K562 (cell line): Measurements from ENCODE around the gene SCT. TPM values are rescaled to one million over a fixed set of nuclear protein-coding genes. Genes with fewer than 3 reads are reported as not detected.
A peak's percentile ranks its signal among the peaks of the same experiment; 100 is the strongest.

ENCODE experiments used
- ATAC-seq: fragments of 200-7000 bp; cut with Tn5 transposase; 3 replicates; pipeline ENCODE4 v1.9.1; 2020; ENCODE audit warnings: moderate library complexity
- BruUV-seq: library from RNA; stranded (reverse); fragments of 400-500 nt; replicated peaks from 2 replicates; lab custom pipeline; 2021; lab: Mats Ljungman, UMichigan
- CTCF ChIA-PET: fragments of 300-600 bp; formaldehyde crosslinking; extraction: SDS; loops from one replicate; lab custom pipeline; 2021; ENCODE audit warnings: low intra/inter-chr PET ratio; lab: Yijun Ruan, JAX
- POLR2A ChIA-PET: fragments of 300-600, 350-650 bp; sonication (Branson Sonifier 250); formaldehyde crosslinking; extraction: SDS; loops from one replicate; lab custom pipeline; 2021; ENCODE audit warnings: antibody characterized with exemption, inconsistent platforms; lab: Yijun Ruan, JAX
- DNase-seq, 4 experiments: peaks; one replicate each; pipeline versions ENCODE4 v3.0.0 to v3.0.0-alpha.2; 2011 to 2018; ENCODE audit warnings: low spot score in 3 of 4, mixed read lengths in 3 of 4; ENCODE audit errors: extremely low read depth in 1 of 4
- FAIRE-seq: peaks from 2 replicates; lab custom pipeline; 2011; peaks lifted over from hg19 to GRCh38; lab: Jason Lieb, UNC
- H2AFZ ChIP-seq: 2 replicates; pipeline ENCODE4 v1.6.0; 2011; ENCODE audit warnings: low read depth, low read length, control low read depth, inconsistent platforms
- H3K27ac ChIP-seq: fragments of 200-600 bp; 3 replicates; pipeline ENCODE4 v1.8.0; 2011; ENCODE audit warnings: low read depth, mild to moderate bottlenecking, control low read depth, inconsistent platforms, low read length, moderate library complexity, mixed read lengths; ENCODE audit errors: extremely low read depth
- H3K27me3 ChIP-seq, 2 experiments: fragments of 300-600 bp in 1 of 2; 2 replicates in 1 of 2; 3 replicates in 1 of 2; pipeline versions ENCODE4 v1.6.0 to v1.8.0; 2011; ENCODE audit warnings: inconsistent platforms in 2 of 2, low read length in 2 of 2, mild to moderate bottlenecking in 1 of 2, mixed read lengths in 1 of 2, moderate library complexity in 1 of 2; ENCODE audit not compliant: control insufficient read depth in 2 of 2, insufficient read depth in 2 of 2
- H3K36me3 ChIP-seq: fragments of 300-600 bp; 3 replicates; pipeline ENCODE4 v1.8.0; 2011; ENCODE audit warnings: mild to moderate bottlenecking, low read length, inconsistent platforms; ENCODE audit not compliant: control insufficient read depth, insufficient read depth
- H3K4me1 ChIP-seq, 2 experiments: fragments of 200-600 bp in 1 of 2; replicated peaks in 1 of 2; 2 replicates in 1 of 2; 3 replicates in 1 of 2; pipeline versions ENCODE4 v1.5.1 to v1.8.0; 2011; ENCODE audit warnings: inconsistent platforms in 2 of 2, low read length in 2 of 2, mild to moderate bottlenecking in 1 of 2, mixed read lengths in 1 of 2, moderate library complexity in 1 of 2; ENCODE audit not compliant: control insufficient read depth in 2 of 2, insufficient read depth in 2 of 2
- H3K4me2 ChIP-seq: 2 replicates; pipeline ENCODE4 v1.6.1; 2011; ENCODE audit warnings: low read length, control low read depth, inconsistent platforms, mixed read lengths; ENCODE audit not compliant: insufficient read depth
- H3K4me3 ChIP-seq: fragments of 200-600 bp; sonication (generic), shearing (Covaris generic); 2 replicates; pipeline ENCODE4 v1.5.1; 2016; ENCODE audit warnings: control low read depth, inconsistent platforms
- H3K79me2 ChIP-seq: fragments of 200-600 bp; 3 replicates; pipeline ENCODE4 v1.8.0; 2011; ENCODE audit warnings: low read length, inconsistent platforms; ENCODE audit not compliant: control insufficient read depth, insufficient read depth
- H3K9ac ChIP-seq, 2 experiments: 2 replicates each; pipeline versions ENCODE4 v1.6.0 to v1.6.1; 2011; ENCODE audit warnings: low read depth in 2 of 2, low read length in 2 of 2, control low read depth in 1 of 2, inconsistent platforms in 1 of 2, mild to moderate bottlenecking in 1 of 2, mixed read lengths in 1 of 2; ENCODE audit not compliant: insufficient read depth in 1 of 2
- H3K9me1 ChIP-seq: one replicate; pipeline ENCODE4 v1.6.0; 2011; ENCODE audit warnings: inconsistent platforms, mild to moderate bottlenecking, low read length, moderate library complexity; ENCODE audit not compliant: control insufficient read depth, insufficient read depth
- H3K9me3 ChIP-seq: replicated peaks from 2 replicates; pipeline ENCODE4 v1.5.1; 2011; ENCODE audit warnings: low read depth, low read length, inconsistent platforms; ENCODE audit not compliant: control insufficient read depth, insufficient read depth
- H4K20me1 ChIP-seq: replicated peaks from 2 replicates; pipeline ENCODE4 v1.6.1; 2011; ENCODE audit warnings: low read length, inconsistent platforms, mixed read lengths; ENCODE audit not compliant: control insufficient read depth, insufficient read depth
- ELF4 ChIP-seq: fragments of 450-650 bp; formaldehyde crosslinking; IDR thresholded peaks from 2 replicates; pipeline ENCODE4 v1.4.0; 2022; ENCODE audit warnings: missing genetic modification characterization
- POLR2G ChIP-seq: fragments of 200-400 bp; formaldehyde crosslinking; IDR thresholded peaks from 2 replicates; pipeline ENCODE4 v1.6.1; 2017; ENCODE audit warnings: low read depth, mild to moderate bottlenecking, antibody characterized with exemption, low read length, moderate library complexity
- ZNF740 ChIP-seq, 3 experiments: fragments of 200-800 bp in 1 of 3; sonication (Bioruptor generic) in 1 of 3; sonication (generic) in 1 of 3; formaldehyde crosslinking in 1 of 3; IDR thresholded peaks; 2 replicates each; pipeline versions ENCODE4 v1.6.1 to v1.8.0; 2016 to 2022; ENCODE audit warnings: mild to moderate bottlenecking in 2 of 3, missing compliant biosample characterization in 2 of 3, missing genetic modification characterization in 2 of 3, missing genetic modification reagents in 1 of 3
- WGBS: fragments of 100-300 bp; shearing (Covaris generic); methylation state at CpG from one replicate; pipeline ENCODE4 v1.1.6; 2016; ENCODE audit warnings: low coverage, mixed read lengths; ENCODE audit not compliant: insufficient coverage; ENCODE audit errors: missing lambda C conversion rate; 5-methylcytosine and 5-hydroxymethylcytosine counted together
- in situ Hi-C: fragments of 300-500 bp; cut with MboI; formaldehyde crosslinking; loops from 4 replicates; pipeline ENCODE4 v1.15.0; 2018; ENCODE audit warnings: inconsistent platforms, mixed read lengths
- intact Hi-C: fragments of 100-400 bp; cut with micrococcal nuclease; formaldehyde crosslinking; loops from 2 replicates; pipeline ENCODE4 v1.14.2; 2022
- polyA plus RNA-seq, 8 experiments: library from polyadenylated mRNA; depleted of rRNA in 4 of 8; stranded (reverse) in 5 of 8; unstranded in 3 of 8; fragments of >200 nt; fragmentation: Nextera tagmentation in 2 of 8; fragmentation: Illumina TruSeq in 1 of 8; extraction: Ambion mirVana in 2 of 8; extraction: Trizol in 1 of 8; gene quantifications; 2 replicates each; pipeline versions ENCODE4 v1.2.1 to v1.2.3, GENCODE V29; 2011 to 2014; ENCODE audit warnings: inconsistent platforms in 1 of 8, missing spikeins in 1 of 8
- total RNA-seq, 7 experiments: library from RNA; depleted of rRNA in 6 of 7; stranded (reverse); fragments of >200 nt in 6 of 7; fragmentation: Illumina TruSeq in 2 of 7; extraction: Trizol in 2 of 7; gene quantifications; 2 replicates each; pipeline versions ENCODE4 v1.2.1 to v1.2.3, GENCODE V29; 2011 to 2021; ENCODE audit warnings: low replicate concordance in 1 of 7
- TF ChIP-seq, protein P1 (sequence below): fragments of 250-450 bp; sonication (Bioruptor Pico); IDR thresholded peaks from 2 replicates; pipeline ENCODE4 v1.5.1; 2021; ENCODE audit warnings: mild to moderate bottlenecking

The SCT gene
- total and polyA plus RNA-seq, 9 of the 15 experiments (the other 6 are each of a cell fraction or from before 2014, with no cell fraction given): not detected

DNA sequence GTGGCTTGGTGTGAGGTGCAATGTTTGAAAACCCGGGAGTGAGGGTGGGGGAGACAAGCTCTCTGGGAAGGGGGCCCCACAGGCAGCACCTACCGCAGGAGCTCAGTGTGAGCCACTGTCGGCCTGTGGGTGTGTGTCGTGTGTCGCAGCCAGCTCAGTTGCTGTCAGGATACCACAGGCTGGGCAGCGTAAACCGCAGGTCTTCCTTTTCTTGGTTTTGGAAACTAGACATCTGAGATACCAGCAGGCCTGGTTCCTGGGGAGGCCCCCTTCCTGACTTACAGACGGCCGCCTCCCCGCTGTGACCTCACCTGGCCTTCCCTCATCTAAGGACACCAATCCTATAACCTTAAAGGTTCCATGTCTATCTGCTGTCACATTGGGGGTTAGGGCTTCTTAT lies 30.6 kb downstream of the SCT start:
- H3K9me3 ChIP-seq: no peaks in the 10 kb centered on the region
- peaks cover 87% of the 10 kb centered on the region for H3K36me3 ChIP-seq
- no peaks in the 10 kb centered on the region for H4K20me1 ChIP-seq
- no peaks in the 10 kb centered on the region for H3K9me1 ChIP-seq
- no TSS peak for BruUV-seq
- H3K4me2 ChIP-seq: no peak overlapping the region
- intact Hi-C loops: no loop called here
- in situ Hi-C loops: no loop called here
- no peak for TF ChIP-seq ELF4
- TF ChIP-seq ZNF740 (CRISPR knock-in tag; IDR thresholded peaks at IDR 0.05): no peak
- TF ChIP-seq ZNF740 (tag; IDR thresholded peaks at IDR 0.05): no peak
- TF ChIP-seq, all 486 proteins: peak for 0
- Histone ChIP-seq H3K4me3 (no peak overlapping the region), H3K4me1 (peaks cover 0 to 17% of the 10 kb centered on the region in 2 experiments; a peak in 1 of 5 replicates), H3K9ac (peak overlapping the region in 1 of 2 experiments; percentile 29; a peak in 1 of 4 replicates), H2AFZ (no peak overlapping the region), H3K27ac (no peak overlapping the region), H3K79me2 (no peaks in the 10 kb centered on the region; the same call in 1 of the 3 replicates), H3K27me3 (no peaks in the 10 kb centered on the region)
- ATAC-seq: no peak
- no peak for DNase-seq
- 96% methylated on average over 10 of the region's 10 CpGs for whole genome bisulfite sequencing
- POLR2A ChIA-PET: interaction anchor here (0.7 to 1.7 kb wide), 3 partner anchors 9 to 48 kb away, joined by 3 to 4 read pairs (median 3); no protein-coding TSS in a partner anchor
- FAIRE-seq: no peak
- CTCF ChIA-PET: no interaction called here

- no peak overlapping the region for H3K27ac ChIP-seq
- no peaks in the 10 kb centered on the region; the same call in 1 of the 3 replicates for H3K79me2 ChIP-seq
- H3K4me3 ChIP-seq: no peak overlapping the region
- H3K36me3 ChIP-seq: peaks cover 92% of the 10 kb centered on the region
- H4K20me1 ChIP-seq: no peaks in the 10 kb centered on the region
- peaks cover 0 to 17% of the 10 kb centered on the region in 2 experiments; a peak in 1 of 5 replicates for H3K4me1 ChIP-seq
- no peaks in the 10 kb centered on the region for H3K27me3 ChIP-seq
- ChIA-PET CTCF (no interaction called here), POLR2A (interaction anchor here (0.6 to 1.7 kb wide), 3 partner anchors 8 to 39 kb away, joined by 3 to 4 read pairs (median 3); no protein-coding TSS in a partner anchor)
- no peaks in the 10 kb centered on the region for H3K9me1 ChIP-seq
- no peaks in the 10 kb centered on the region for H3K9me3 ChIP-seq
- H3K4me2 ChIP-seq: no peak overlapping the region
- H2AFZ ChIP-seq: no peak overlapping the region
- no peak for DNase-seq
- 78% methylated on average over 8 of the region's 10 CpGs for WGBS
- no peak for FAIRE-seq
- in situ Hi-C loops (no loop called here), intact Hi-C loops (no loop called here)
- TF ChIP-seq, protein P1, sequence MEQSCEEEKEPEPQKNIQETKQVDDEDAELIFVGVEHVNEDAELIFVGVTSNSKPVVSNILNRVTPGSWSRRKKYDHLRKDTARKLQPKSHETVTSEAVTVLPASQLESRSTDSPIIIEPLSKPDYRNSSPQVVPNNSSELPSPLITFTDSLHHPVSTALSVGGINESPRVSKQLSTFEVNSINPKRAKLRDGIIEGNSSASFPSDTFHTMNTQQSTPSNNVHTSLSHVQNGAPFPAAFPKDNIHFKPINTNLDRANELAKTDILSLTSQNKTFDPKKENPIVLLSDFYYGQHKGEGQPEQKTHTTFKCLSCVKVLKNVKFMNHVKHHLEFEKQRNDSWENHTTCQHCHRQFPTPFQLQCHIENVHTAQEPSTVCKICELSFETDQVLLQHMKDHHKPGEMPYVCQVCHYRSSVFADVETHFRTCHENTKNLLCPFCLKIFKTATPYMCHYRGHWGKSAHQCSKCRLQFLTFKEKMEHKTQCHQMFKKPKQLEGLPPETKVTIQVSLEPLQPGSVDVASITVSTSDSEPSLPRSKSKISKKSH: no peak
- peak; percentile 25; the same call in 1 of the 2 replicates for TF ChIP-seq POLR2G
- no TSS peak for BruUV-seq
- no peak for ATAC-seq
- peak overlapping the region in 1 of 2 experiments; percentile 73; a peak in 2 of 4 replicates for H3K9ac ChIP-seq
Observed at GRCh38 chr11:595400-595799, 31.6 kb downstream of the SCT start.
